GM23338 (cell line): Measurements from ENCODE around the gene MAP3K10. TPM values are rescaled to one million over a fixed set of nuclear protein-coding genes. Genes with fewer than 3 reads are reported as not detected.

Experiments used
- ATAC-seq: fragments of 200-7000 bp; cut with Tn5 transposase; 3 replicates; pipeline ENCODE4 v1.9.1; 2020
- DNase-seq: peaks from one replicate; pipeline ENCODE4 v3.0.0-alpha.2; 2015; ENCODE audit warnings: low spot score
- H2AFZ ChIP-seq: fragments of 200-600 bp; sonication (generic); 2 replicates; pipeline ENCODE4 v1.8.0; 2016; ENCODE audit warnings: antibody characterized with exemption, mild to moderate bottlenecking, moderate library complexity
- H3F3A ChIP-seq: fragments of 200-600 bp; sonication (generic); replicated peaks from 2 replicates; pipeline ENCODE4 v1.8.0; 2017; ENCODE audit warnings: antibody characterized with exemption, mixed run types, low read depth
- H3K27ac ChIP-seq: fragments of 200-600 bp; sonication (generic); 2 replicates; pipeline ENCODE4 v1.6.1; 2016; ENCODE audit warnings: low read depth
- H3K27me3 ChIP-seq: fragments of 200-600 bp; sonication (generic); 2 replicates; pipeline ENCODE4 v1.8.0; 2016; ENCODE audit warnings: mild to moderate bottlenecking, mixed run types, moderate library complexity; ENCODE audit not compliant: insufficient read depth
- H3K36me3 ChIP-seq: fragments of 200-600 bp; sonication (generic); 2 replicates; pipeline ENCODE4 v1.8.0; 2016; ENCODE audit warnings: mild to moderate bottlenecking; ENCODE audit not compliant: insufficient read depth
- H3K4me1 ChIP-seq: fragments of 200-600 bp; sonication (generic); 2 replicates; pipeline ENCODE4 v1.8.0; 2016; ENCODE audit warnings: mild to moderate bottlenecking, moderate library complexity; ENCODE audit not compliant: insufficient read depth
- H3K4me2 ChIP-seq: fragments of 200-600 bp; sonication (generic); 2 replicates; pipeline ENCODE4 v1.7.1; 2017; ENCODE audit warnings: mixed run types
- H3K4me3 ChIP-seq: fragments of 200-600 bp; sonication (generic); 2 replicates; pipeline ENCODE4 v1.6.1; 2016; ENCODE audit warnings: mixed run types
- H3K79me2 ChIP-seq: fragments of 200-600 bp; sonication (generic); replicated peaks from 2 replicates; pipeline ENCODE4 v1.8.0; 2017; ENCODE audit warnings: mild to moderate bottlenecking; ENCODE audit not compliant: insufficient read depth
- H3K9me2 ChIP-seq: fragments of 200-600 bp; sonication (generic); 2 replicates; pipeline ENCODE4 v1.8.0; 2017; ENCODE audit not compliant: insufficient read depth
- H4K20me1 ChIP-seq: fragments of 200-600 bp; sonication (generic); replicated peaks from 2 replicates; pipeline ENCODE4 v1.8.0; 2017; ENCODE audit warnings: mild to moderate bottlenecking; ENCODE audit not compliant: insufficient read depth
- H3K27ac Mint-ChIP-seq: 2 replicates; pipeline ENCODE4 v1.8.0; 2020; ENCODE audit warnings: inconsistent platforms, mild to moderate bottlenecking, moderate library complexity, mixed read lengths
- H3K27me3 Mint-ChIP-seq: 3 replicates; pipeline ENCODE4 v1.8.0; 2022; ENCODE audit warnings: low read depth, mild to moderate bottlenecking, moderate library complexity, mixed read lengths, inconsistent platforms; ENCODE audit not compliant: insufficient read depth, poor library complexity
- H3K36me3 Mint-ChIP-seq: 3 replicates; pipeline ENCODE4 v1.8.0; 2021; ENCODE audit warnings: low read depth, mild to moderate bottlenecking, inconsistent platforms, moderate library complexity, mixed read lengths
- H3K4me1 Mint-ChIP-seq: 3 replicates; pipeline ENCODE4 v1.8.0; 2020; ENCODE audit warnings: mild to moderate bottlenecking, inconsistent platforms, mixed read lengths
- H3K4me3 Mint-ChIP-seq: 3 replicates; pipeline ENCODE4 v1.8.0; 2021; ENCODE audit warnings: moderate library complexity, mild to moderate bottlenecking, inconsistent platforms, mixed read lengths
- H3K9me3 Mint-ChIP-seq: 3 replicates; pipeline ENCODE4 v1.8.0; 2020; ENCODE audit warnings: moderate library complexity, mild to moderate bottlenecking, inconsistent platforms, mixed read lengths
- EZH2 ChIP-seq: fragments of 200-600 bp; sonication (generic); IDR thresholded peaks from one replicate; pipeline ENCODE4 v1.8.0; 2017; ENCODE audit warnings: antibody characterized with exemption, mild to moderate bottlenecking, low read depth; ENCODE audit not compliant: unreplicated experiment
- EZH2phosphoT487 ChIP-seq: fragments of 200-600 bp; sonication (generic); IDR thresholded peaks from one replicate; pipeline ENCODE4 v1.8.1; 2018; ENCODE audit warnings: antibody characterized with exemption; ENCODE audit not compliant: unreplicated experiment
- JUNB ChIP-seq: IDR thresholded peaks from one replicate; pipeline ENCODE4 v1.6.1; 2016; ENCODE audit warnings: antibody characterized with exemption; ENCODE audit not compliant: unreplicated experiment
- NANOG ChIP-seq: IDR thresholded peaks from 2 replicates; pipeline ENCODE4 v1.6.1; 2016; ENCODE audit warnings: antibody characterized with exemption, borderline replicate concordance
- POLR2AphosphoS5 ChIP-seq: IDR thresholded peaks from 2 replicates; pipeline ENCODE4 v1.6.1; 2016; ENCODE audit warnings: antibody characterized with exemption, low read depth
- STAT1 ChIP-seq: IDR thresholded peaks from one replicate; pipeline ENCODE4 v1.6.1; 2016; ENCODE audit warnings: antibody characterized with exemption; ENCODE audit not compliant: unreplicated experiment
- ZNF114 ChIP-seq: fragments of 250-450 bp; sonication (Bioruptor Pico); IDR thresholded peaks from 2 replicates; pipeline ENCODE4 v1.5.0; 2020; ENCODE audit warnings: mild to moderate bottlenecking, moderate library complexity
- ZNF331 ChIP-seq: fragments of 250-450 bp; sonication (Bioruptor Pico); IDR thresholded peaks from 2 replicates; pipeline ENCODE4 v1.5.0; 2020; ENCODE audit warnings: low read depth, mild to moderate bottlenecking, moderate library complexity
- polyA plus RNA-seq: library from polyadenylated mRNA; unstranded; fragments of >200 nt; fragmentation: Nextera tagmentation; extraction: Ambion mirVana; gene quantifications from 2 replicates; pipeline ENCODE4 v1.2.1, GENCODE V29; 2016
- total RNA-seq: library from RNA; depleted of rRNA; stranded (reverse); fragments of >200 nt; shearing (Covaris generic); gene quantifications from 2 replicates; pipeline ENCODE4 v1.2.3, GENCODE V29; 2014
- TF ChIP-seq, protein P1 (sequence below), 2 experiments: fragments of 200-600 bp in 1 of 2; sonication (generic) in 1 of 2; conservative IDR thresholded peaks; 2 replicates each; pipeline versions ENCODE4 v1.5.1 to v1.6.1; 2016 to 2017; ENCODE audit warnings: antibody characterized with exemption in 2 of 2, low read depth in 2 of 2, mild to moderate bottlenecking in 2 of 2, moderate library complexity in 1 of 2
- TF ChIP-seq, protein P2 (sequence below): IDR thresholded peaks from 2 replicates; pipeline ENCODE4 v1.6.1; 2016; ENCODE audit warnings: antibody characterized with exemption
- TF ChIP-seq, protein P3 (sequence below): fragments of 250-450 bp; sonication (Bioruptor Pico); IDR thresholded peaks from 2 replicates; pipeline ENCODE4 v1.5.0; 2020; ENCODE audit warnings: mild to moderate bottlenecking, moderate library complexity

MAP3K10 gene
- total and polyA plus RNA-seq, 2 experiments from 2014 or later: 5.9 to 13.7 TPM

DNA sequence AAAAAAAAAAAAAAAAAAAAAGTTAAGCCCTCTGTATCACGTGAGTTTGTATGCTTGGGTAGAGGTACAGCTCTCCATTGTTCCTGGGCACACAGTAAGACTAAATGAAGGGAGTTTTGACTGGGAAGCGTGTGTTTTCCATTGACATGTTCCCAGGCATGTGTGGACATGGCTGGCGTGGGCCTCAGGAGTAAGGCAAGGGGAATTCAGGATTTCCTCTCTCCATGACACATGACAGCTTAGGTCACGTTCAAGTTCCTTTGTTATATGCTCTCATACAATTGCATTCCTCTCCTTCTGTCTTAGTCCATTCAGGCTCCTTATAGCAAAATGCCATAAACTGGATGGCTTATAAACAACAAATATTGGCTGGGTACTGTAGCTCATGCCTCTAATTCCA, 17.1 kb upstream of the MAP3K10 start:
- H3K27me3 Mint-ChIP-seq: peaks cover 3% of the 10 kb centered on the region
- Histone ChIP-seq H3F3A (no peaks in the 10 kb centered on the region), H2AFZ (no peak overlapping the region), H3K27me3 (no peaks in the 10 kb centered on the region), H3K36me3 (no peaks in the 10 kb centered on the region), H4K20me1 (no peaks in the 10 kb centered on the region), H3K79me2 (no peaks in the 10 kb centered on the region), H3K9me2 (no peaks in the 10 kb centered on the region), H3K4me2 (no peak overlapping the region), H3K27ac (no peak overlapping the region), H3K4me1 (no peaks in the 10 kb centered on the region), H3K4me3 (no peak overlapping the region)
- no peak for DNase-seq
- no peak overlapping the region for H3K27ac Mint-ChIP-seq
- no peaks in the 10 kb centered on the region for H3K36me3 Mint-ChIP-seq
- H3K4me3 Mint-ChIP-seq: no peak overlapping the region
- no peaks in the 10 kb centered on the region for H3K4me1 Mint-ChIP-seq
- H3K9me3 Mint-ChIP-seq: peaks cover 5% of the 10 kb centered on the region
- ATAC-seq: no peak
- TF ChIP-seq, protein P1, sequence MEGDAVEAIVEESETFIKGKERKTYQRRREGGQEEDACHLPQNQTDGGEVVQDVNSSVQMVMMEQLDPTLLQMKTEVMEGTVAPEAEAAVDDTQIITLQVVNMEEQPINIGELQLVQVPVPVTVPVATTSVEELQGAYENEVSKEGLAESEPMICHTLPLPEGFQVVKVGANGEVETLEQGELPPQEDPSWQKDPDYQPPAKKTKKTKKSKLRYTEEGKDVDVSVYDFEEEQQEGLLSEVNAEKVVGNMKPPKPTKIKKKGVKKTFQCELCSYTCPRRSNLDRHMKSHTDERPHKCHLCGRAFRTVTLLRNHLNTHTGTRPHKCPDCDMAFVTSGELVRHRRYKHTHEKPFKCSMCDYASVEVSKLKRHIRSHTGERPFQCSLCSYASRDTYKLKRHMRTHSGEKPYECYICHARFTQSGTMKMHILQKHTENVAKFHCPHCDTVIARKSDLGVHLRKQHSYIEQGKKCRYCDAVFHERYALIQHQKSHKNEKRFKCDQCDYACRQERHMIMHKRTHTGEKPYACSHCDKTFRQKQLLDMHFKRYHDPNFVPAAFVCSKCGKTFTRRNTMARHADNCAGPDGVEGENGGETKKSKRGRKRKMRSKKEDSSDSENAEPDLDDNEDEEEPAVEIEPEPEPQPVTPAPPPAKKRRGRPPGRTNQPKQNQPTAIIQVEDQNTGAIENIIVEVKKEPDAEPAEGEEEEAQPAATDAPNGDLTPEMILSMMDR (conservative IDR thresholded peaks at IDR 0.05; ENCODE audit: low read depth in 2 of 2): no peak
- no peak for TF ChIP-seq ZNF114 (CRISPR knock-in tag)
- TF ChIP-seq ZNF331 (CRISPR knock-in tag): no peak
- no peak for TF ChIP-seq EZH2
- TF ChIP-seq, protein P2, sequence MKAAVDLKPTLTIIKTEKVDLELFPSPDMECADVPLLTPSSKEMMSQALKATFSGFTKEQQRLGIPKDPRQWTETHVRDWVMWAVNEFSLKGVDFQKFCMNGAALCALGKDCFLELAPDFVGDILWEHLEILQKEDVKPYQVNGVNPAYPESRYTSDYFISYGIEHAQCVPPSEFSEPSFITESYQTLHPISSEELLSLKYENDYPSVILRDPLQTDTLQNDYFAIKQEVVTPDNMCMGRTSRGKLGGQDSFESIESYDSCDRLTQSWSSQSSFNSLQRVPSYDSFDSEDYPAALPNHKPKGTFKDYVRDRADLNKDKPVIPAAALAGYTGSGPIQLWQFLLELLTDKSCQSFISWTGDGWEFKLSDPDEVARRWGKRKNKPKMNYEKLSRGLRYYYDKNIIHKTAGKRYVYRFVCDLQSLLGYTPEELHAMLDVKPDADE: no peak

DNA sequence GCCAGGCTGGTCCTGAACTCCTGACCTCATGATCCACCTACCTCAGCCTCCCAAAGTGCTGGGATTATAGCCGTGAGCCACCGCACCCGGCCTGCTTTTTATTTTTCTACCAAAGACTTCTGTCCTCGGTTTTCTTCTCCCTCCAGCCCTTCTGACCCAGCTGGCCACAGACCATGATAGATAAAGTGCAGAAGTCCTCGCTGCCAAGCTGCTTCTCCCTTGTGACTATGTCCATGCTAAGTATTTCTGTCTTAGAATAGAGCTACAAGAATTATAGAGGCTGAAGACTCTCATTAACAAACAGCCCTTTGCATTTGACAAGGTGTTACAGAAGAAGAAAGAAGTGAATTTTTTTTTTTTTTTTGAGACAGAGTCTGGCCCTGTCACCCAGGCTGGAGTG, 15.4 kb upstream of the MAP3K10 start:
- DNase-seq (no peak), ATAC-seq (no peak)
- Mint-ChIP-seq H3K36me3 (no peaks in the 10 kb centered on the region), H3K27ac (no peak overlapping the region), H3K27me3 (peaks cover under 1% of the 10 kb centered on the region), H3K4me1 (no peaks in the 10 kb centered on the region), H3K9me3 (peaks cover 3% of the 10 kb centered on the region; the same call in 2 of the 3 replicates), H3K4me3 (no peak overlapping the region)
- Histone ChIP-seq H3K79me2 (no peaks in the 10 kb centered on the region), H3K4me1 (no peaks in the 10 kb centered on the region), H3F3A (no peaks in the 10 kb centered on the region), H4K20me1 (no peaks in the 10 kb centered on the region), H3K27me3 (no peaks in the 10 kb centered on the region), H3K36me3 (no peaks in the 10 kb centered on the region), H2AFZ (no peak overlapping the region), H3K4me2 (no peak overlapping the region), H3K27ac (no peak overlapping the region), H3K4me3 (no peak overlapping the region), H3K9me2 (no peaks in the 10 kb centered on the region)
- TF ChIP-seq, protein P2: no peak
- TF ChIP-seq EZH2phosphoT487 (no peak), EZH2 (no peak), ZNF114 (CRISPR knock-in tag) (no peak), NANOG (no peak), STAT1 (no peak), JUNB (no peak), ZNF331 (CRISPR knock-in tag) (no peak), POLR2AphosphoS5 (no peak)
- TF ChIP-seq, protein P3, sequence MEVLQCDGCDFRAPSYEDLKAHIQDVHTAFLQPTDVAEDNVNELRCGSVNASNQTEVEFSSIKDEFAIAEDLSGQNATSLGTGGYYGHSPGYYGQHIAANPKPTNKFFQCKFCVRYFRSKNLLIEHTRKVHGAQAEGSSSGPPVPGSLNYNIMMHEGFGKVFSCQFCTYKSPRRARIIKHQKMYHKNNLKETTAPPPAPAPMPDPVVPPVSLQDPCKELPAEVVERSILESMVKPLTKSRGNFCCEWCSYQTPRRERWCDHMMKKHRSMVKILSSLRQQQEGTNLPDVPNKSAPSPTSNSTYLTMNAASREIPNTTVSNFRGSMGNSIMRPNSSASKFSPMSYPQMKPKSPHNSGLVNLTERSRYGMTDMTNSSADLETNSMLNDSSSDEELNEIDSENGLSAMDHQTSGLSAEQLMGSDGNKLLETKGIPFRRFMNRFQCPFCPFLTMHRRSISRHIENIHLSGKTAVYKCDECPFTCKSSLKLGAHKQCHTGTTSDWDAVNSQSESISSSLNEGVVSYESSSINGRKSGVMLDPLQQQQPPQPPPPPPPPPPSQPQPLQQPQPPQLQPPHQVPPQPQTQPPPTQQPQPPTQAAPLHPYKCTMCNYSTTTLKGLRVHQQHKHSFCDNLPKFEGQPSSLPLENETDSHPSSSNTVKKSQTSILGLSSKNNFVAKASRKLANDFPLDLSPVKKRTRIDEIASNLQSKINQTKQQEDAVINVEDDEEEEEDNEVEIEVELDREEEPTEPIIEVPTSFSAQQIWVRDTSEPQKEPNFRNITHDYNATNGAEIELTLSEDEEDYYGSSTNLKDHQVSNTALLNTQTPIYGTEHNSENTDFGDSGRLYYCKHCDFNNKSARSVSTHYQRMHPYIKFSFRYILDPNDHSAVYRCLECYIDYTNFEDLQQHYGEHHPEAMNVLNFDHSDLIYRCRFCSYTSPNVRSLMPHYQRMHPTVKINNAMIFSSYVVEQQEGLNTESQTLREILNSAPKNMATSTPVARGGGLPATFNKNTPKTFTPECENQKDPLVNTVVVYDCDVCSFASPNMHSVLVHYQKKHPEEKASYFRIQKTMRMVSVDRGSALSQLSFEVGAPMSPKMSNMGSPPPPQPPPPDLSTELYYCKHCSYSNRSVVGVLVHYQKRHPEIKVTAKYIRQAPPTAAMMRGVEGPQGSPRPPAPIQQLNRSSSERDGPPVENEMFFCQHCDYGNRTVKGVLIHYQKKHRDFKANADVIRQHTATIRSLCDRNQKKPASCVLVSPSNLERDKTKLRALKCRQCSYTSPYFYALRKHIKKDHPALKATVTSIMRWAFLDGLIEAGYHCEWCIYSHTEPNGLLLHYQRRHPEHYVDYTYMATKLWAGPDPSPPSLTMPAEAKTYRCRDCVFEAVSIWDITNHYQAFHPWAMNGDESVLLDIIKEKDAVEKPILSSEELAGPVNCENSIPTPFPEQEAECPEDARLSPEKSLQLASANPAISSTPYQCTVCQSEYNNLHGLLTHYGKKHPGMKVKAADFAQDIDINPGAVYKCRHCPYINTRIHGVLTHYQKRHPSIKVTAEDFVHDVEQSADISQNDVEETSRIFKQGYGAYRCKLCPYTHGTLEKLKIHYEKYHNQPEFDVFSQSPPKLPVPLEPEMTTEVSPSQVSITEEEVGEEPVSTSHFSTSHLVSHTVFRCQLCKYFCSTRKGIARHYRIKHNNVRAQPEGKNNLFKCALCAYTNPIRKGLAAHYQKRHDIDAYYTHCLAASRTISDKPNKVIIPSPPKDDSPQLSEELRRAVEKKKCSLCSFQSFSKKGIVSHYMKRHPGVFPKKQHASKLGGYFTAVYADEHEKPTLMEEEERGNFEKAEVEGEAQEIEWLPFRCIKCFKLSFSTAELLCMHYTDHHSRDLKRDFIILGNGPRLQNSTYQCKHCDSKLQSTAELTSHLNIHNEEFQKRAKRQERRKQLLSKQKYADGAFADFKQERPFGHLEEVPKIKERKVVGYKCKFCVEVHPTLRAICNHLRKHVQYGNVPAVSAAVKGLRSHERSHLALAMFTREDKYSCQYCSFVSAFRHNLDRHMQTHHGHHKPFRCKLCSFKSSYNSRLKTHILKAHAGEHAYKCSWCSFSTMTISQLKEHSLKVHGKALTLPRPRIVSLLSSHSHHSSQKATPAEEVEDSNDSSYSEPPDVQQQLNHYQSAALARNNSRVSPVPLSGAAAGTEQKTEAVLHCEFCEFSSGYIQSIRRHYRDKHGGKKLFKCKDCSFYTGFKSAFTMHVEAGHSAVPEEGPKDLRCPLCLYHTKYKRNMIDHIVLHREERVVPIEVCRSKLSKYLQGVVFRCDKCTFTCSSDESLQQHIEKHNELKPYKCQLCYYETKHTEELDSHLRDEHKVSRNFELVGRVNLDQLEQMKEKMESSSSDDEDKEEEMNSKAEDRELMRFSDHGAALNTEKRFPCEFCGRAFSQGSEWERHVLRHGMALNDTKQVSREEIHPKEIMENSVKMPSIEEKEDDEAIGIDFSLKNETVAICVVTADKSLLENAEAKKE (CRISPR knock-in tag): no peak
